IMR-90 (cell line): ENCODE data around the gene BCAS3. TPM values are rescaled to one million over a fixed set of nuclear protein-coding genes. Genes with fewer than 3 reads are reported as not detected.

Experiments used
- ATAC-seq: fragments of 200-7000 bp; cut with Tn5 transposase; 2 replicates; pipeline ENCODE4 v1.9.1; 2020; ENCODE audit warnings: low read depth, mild to moderate bottlenecking, moderate library complexity
- BruUV-seq: library from RNA; stranded (reverse); fragments of 400-500 nt; replicated peaks from 2 replicates; lab custom pipeline; 2021; lab: Mats Ljungman, UMichigan
- CTCF ChIA-PET: fragments of 300-600 bp; formaldehyde crosslinking; extraction: SDS; loops from one replicate; lab custom pipeline; 2021; ENCODE audit warnings: antibody characterized with exemption; lab: Yijun Ruan, JAX
- POLR2A ChIA-PET: fragments of 300-600 bp; sonication (Branson Sonifier 250); formaldehyde crosslinking; loops from one replicate; lab custom pipeline; 2022; ENCODE audit warnings: antibody characterized with exemption; ENCODE audit not compliant: unreplicated experiment; lab: Charles Lee
- DNase-seq: peaks from one replicate; pipeline ENCODE4 v3.0.0; 2013
- H2AFZ ChIP-seq: replicated peaks from 2 replicates; pipeline ENCODE3; 2013; ENCODE audit warnings: low read length, mild to moderate bottlenecking; ENCODE audit not compliant: poor library complexity
- H2AK5ac ChIP-seq: 2 replicates; pipeline ENCODE4 v1.6.1; 2013; ENCODE audit warnings: low read depth, low read length, inconsistent platforms
- H2AK9ac ChIP-seq: replicated peaks from 2 replicates; pipeline ENCODE3; 2013; ENCODE audit warnings: mild to moderate bottlenecking, low read depth, low read length, moderate library complexity; ENCODE audit not compliant: poor library complexity
- H2BK120ac ChIP-seq: 2 replicates; pipeline ENCODE4 v1.6.1; 2013; ENCODE audit warnings: low read depth, low read length, inconsistent platforms
- H2BK15ac ChIP-seq: 3 replicates; pipeline ENCODE4 v1.6.1; 2013; ENCODE audit warnings: low read depth, low read length, inconsistent platforms
- H2BK20ac ChIP-seq: 2 replicates; pipeline ENCODE4 v1.6.1; 2013; ENCODE audit warnings: low read depth, mild to moderate bottlenecking, inconsistent platforms, low read length, moderate library complexity
- H2BK5ac ChIP-seq: 2 replicates; pipeline ENCODE4 v1.6.1; 2013; ENCODE audit warnings: mild to moderate bottlenecking, low read depth, low read length, inconsistent platforms; ENCODE audit not compliant: poor library complexity, severe bottlenecking
- H3K14ac ChIP-seq: replicated peaks from 2 replicates; pipeline ENCODE4 v1.6.1; 2013; ENCODE audit warnings: low read depth, low read length, inconsistent platforms
- H3K18ac ChIP-seq: 2 replicates; pipeline ENCODE4 v1.6.1; 2013; ENCODE audit warnings: low read depth, low read length, control low read depth
- H3K23ac ChIP-seq: 2 replicates; pipeline ENCODE4 v1.6.1; 2013; ENCODE audit warnings: low read depth, low read length, inconsistent platforms
- H3K27ac ChIP-seq: 2 replicates; pipeline ENCODE4 v1.5.1; 2013; ENCODE audit warnings: mild to moderate bottlenecking, control low read depth, low read length; ENCODE audit not compliant: insufficient read depth
- H3K27me3 ChIP-seq: 2 replicates; pipeline ENCODE4 v1.6.1; 2013; ENCODE audit warnings: low read length; ENCODE audit not compliant: control insufficient read depth, insufficient read depth
- H3K36me3 ChIP-seq: 2 replicates; pipeline ENCODE4 v1.6.1; 2013; ENCODE audit warnings: low read length, mixed read lengths; ENCODE audit not compliant: control insufficient read depth, insufficient read depth
- H3K4ac ChIP-seq: 2 replicates; pipeline ENCODE4 v1.6.1; 2013; ENCODE audit warnings: low read depth, low read length, inconsistent platforms
- H3K4me1 ChIP-seq: 2 replicates; pipeline ENCODE4 v1.6.1; 2013; ENCODE audit warnings: low read length, mixed read lengths; ENCODE audit not compliant: control insufficient read depth, insufficient read depth
- H3K4me2 ChIP-seq: 2 replicates; pipeline ENCODE4 v1.6.1; 2013; ENCODE audit warnings: low read depth, mild to moderate bottlenecking, control low read depth, low read length, moderate library complexity
- H3K4me3 ChIP-seq: 2 replicates; pipeline ENCODE4 v1.5.1; 2013; ENCODE audit warnings: low read depth, mild to moderate bottlenecking, control low read depth, low read length, moderate library complexity; ENCODE audit not compliant: insufficient read depth
- H3K56ac ChIP-seq: 2 replicates; pipeline ENCODE4 v1.6.1; 2013; ENCODE audit warnings: low read length, inconsistent platforms; ENCODE audit not compliant: insufficient read depth; ENCODE audit errors: extremely low read depth
- H3K79me1 ChIP-seq, 2 experiments: 2 replicates each; pipeline ENCODE4 v1.6.1; 2013; ENCODE audit warnings: low read length in 2 of 2, inconsistent platforms in 1 of 2, low read depth in 1 of 2
- H3K9ac ChIP-seq: 2 replicates; pipeline ENCODE4 v1.6.1; 2013; ENCODE audit warnings: low read depth, low read length, control low read depth
- H3K9me1 ChIP-seq: 2 replicates; pipeline ENCODE4 v1.6.1; 2013; ENCODE audit warnings: low read length, inconsistent platforms; ENCODE audit not compliant: insufficient read depth
- H3K9me3 ChIP-seq: 2 replicates; pipeline ENCODE4 v1.6.1; 2013; ENCODE audit warnings: low read length; ENCODE audit not compliant: control insufficient read depth, insufficient read depth
- H4K20me1 ChIP-seq: 2 replicates; pipeline ENCODE4 v1.6.1; 2013; ENCODE audit warnings: low read length, inconsistent platforms; ENCODE audit not compliant: insufficient read depth
- H4K5ac ChIP-seq: 2 replicates; pipeline ENCODE4 v1.6.1; 2013; ENCODE audit warnings: mild to moderate bottlenecking, low read depth, low read length, control low read depth
- H4K8ac ChIP-seq, 2 experiments: 2 replicates each; pipeline ENCODE4 v1.6.1; 2013; ENCODE audit warnings: low read depth in 2 of 2, low read length in 2 of 2, control low read depth in 1 of 2, inconsistent platforms in 1 of 2
- H4K91ac ChIP-seq: 2 replicates; pipeline ENCODE4 v1.6.1; 2013; ENCODE audit warnings: low read depth, low read length, inconsistent platforms; ENCODE audit not compliant: insufficient read depth
- FOS ChIP-seq: fragments of 150-350 bp; IDR thresholded peaks from 2 replicates; pipeline ENCODE4 v1.6.1; 2016; ENCODE audit warnings: low read depth, low read length
- MAFK ChIP-seq: IDR thresholded peaks from 2 replicates; pipeline ENCODE4 v1.6.1; 2012; ENCODE audit warnings: low read depth, low read length, improper control_type of control experiment
- WGBS, 2 experiments: methylation state at CpG; one replicate each; pipeline versions ENCODE4 v1.1.5 to v1.1.7; 2013; ENCODE audit warnings: missing lambda C conversion rate in 2 of 2; ENCODE audit not compliant: insufficient read length in 1 of 2; ENCODE audit errors: extremely low coverage in 2 of 2; 5-methylcytosine and 5-hydroxymethylcytosine counted together
- dilution Hi-C: fragments of 300-500 bp; cut with HindIII; formaldehyde crosslinking; loops from one replicate; pipeline ENCODE4 v1.14.3; 2018; ENCODE audit warnings: low sequenced_read_pairs; ENCODE audit not compliant: unreplicated experiment
- in situ Hi-C: fragments of 300-500 bp; cut with MboI; formaldehyde crosslinking; loops from 3 replicates; pipeline ENCODE4 v1.14.3; 2019; ENCODE audit warnings: low sequenced_read_pairs, inconsistent platforms, mixed read lengths
- intact Hi-C: fragments of 100-400 bp; cut with micrococcal nuclease; formaldehyde crosslinking; loops from 2 replicates; pipeline ENCODE4 v1.10.0; 2022
- polyA plus RNA-seq, 3 experiments: library from polyadenylated mRNA; depleted of rRNA; stranded (reverse); fragments of >200 nt; gene quantifications; 2 replicates each; pipeline ENCODE4 v1.2.3, GENCODE V29; 2012; ENCODE audit warnings: low replicate concordance in 1 of 3
- total RNA-seq: library from RNA; depleted of rRNA; stranded (reverse); fragments of >200 nt; gene quantifications from 2 replicates; pipeline ENCODE4 v1.2.3, GENCODE V29; 2012

The BCAS3 gene
- total and polyA plus RNA-seq, 2 of the 4 experiments (the other 2 are of a cell fraction) = 6.3 to 27.1 TPM

GRCh38 chr17:61283043-61283442, 605.4 kb downstream of the BCAS3 start:
- Histone ChIP-seq H4K20me1 (no peaks in the 10 kb centered on the region), H4K91ac (no peak overlapping the region), H2BK20ac (peak overlapping the region; percentile 26; the same call in 1 of the 2 replicates), H2AFZ (no peak overlapping the region), H3K4me2 (no peak overlapping the region), H3K23ac (no peak overlapping the region), H2BK15ac (no peak overlapping the region; the same call in 2 of the 3 replicates), H3K18ac (no peak overlapping the region), H2BK5ac (no peak overlapping the region), H4K5ac (no peak overlapping the region), H3K56ac (no peak overlapping the region), H3K4me3 (no peak overlapping the region), H3K9me3 (no peaks in the 10 kb centered on the region), H3K14ac (no peak overlapping the region), H3K9me1 (peaks cover 25% of the 10 kb centered on the region), H2AK5ac (no peak overlapping the region), H3K27ac (no peak overlapping the region), H3K79me1 (peaks cover 0 to 16% of the 10 kb centered on the region in 2 experiments; a peak in 2 of 4 replicates), H3K4me1 (peaks cover 35% of the 10 kb centered on the region), H2AK9ac (no peak overlapping the region), H4K8ac (no peak overlapping the region), H2BK120ac (no peak overlapping the region), H3K9ac (no peak overlapping the region), H3K36me3 (no peaks in the 10 kb centered on the region), H3K4ac (no peak overlapping the region), H3K27me3 (no peaks in the 10 kb centered on the region)
- CTCF ChIA-PET = no interaction called here
- no peak for DNase-seq
- in situ Hi-C loops = no loop called here
- dilution Hi-C loops = no loop called here
- TF ChIP-seq MAFK = no peak
- TF ChIP-seq FOS = no peak
- POLR2A ChIA-PET = no interaction called here
- no peak for ATAC-seq
- no TSS peak for BruUV-seq
- WGBS, 2 experiments = no CpG with 5 or more reads among the region's 6 CpGs
- intact Hi-C loops = no loop called here
